GM18499 (cell line): ENCODE results near the gene RBM38.

Experiments
- ATAC-seq: cut with Tn5 transposase; IDR thresholded peaks from one replicate; pipeline ENCODE4 v1.9.1; 2021; ENCODE audit warnings: moderate number of reproducible peaks; ENCODE audit not compliant: insufficient read depth, unreplicated experiment

Gene RBM38

DNA sequence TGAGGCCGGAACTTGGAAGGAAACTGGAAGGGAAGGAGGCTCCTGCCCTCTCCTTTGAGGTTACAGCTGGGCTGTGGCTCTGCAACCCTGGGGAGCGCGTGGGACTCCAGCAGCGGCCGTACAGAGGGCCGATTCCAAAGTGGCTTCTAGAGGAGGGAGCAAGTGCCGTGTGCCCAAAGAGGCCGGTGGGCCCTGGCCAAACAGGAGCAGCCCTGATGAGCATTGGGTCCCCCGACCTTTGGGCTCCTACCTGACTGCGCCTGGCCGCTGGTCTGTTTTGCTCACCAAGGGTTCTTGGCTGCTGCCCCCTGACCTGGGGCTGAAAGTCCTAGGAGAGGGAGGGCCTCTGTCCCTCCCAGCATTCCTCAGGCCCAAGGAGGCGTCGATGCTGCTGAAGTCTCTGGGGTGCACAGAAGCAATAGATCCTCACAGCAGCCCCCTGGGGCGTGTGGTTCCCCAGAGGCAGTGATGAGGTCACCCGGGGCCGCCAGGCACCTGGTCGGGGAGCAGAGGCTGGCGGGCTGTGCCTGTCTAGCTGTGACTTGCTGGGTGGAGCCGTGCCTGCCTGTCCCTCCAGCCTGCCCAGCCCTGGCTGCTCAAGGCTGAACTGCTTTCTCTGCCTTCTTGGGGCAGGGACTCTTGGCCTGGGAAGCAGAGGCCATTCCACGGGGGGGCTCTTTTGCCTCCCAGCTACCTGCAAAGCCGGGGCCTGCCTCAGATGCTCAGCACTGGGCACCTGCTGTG, 9.8 kb downstream of the RBM38 start:
- no peak for ATAC-seq

DNA sequence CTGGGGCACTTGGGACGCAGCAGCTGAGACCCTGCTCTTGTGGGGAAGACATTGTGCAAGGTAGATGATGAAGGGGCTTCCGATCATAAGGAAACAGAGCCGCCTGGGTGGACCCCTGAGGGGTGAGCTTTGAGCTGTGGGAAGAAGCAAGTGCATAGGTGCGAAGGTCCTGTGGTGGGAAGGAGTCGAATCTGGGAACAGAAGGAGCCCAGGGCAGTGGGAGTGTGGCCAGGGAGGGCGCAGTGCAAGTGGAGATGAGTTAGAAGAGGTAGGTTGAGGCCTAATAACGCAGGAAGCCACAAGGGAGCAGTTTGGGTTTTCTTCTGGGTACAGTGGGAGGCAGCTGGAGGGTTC, 10.3 kb downstream of the RBM38 start:
- ATAC-seq, result no peak

DNA sequence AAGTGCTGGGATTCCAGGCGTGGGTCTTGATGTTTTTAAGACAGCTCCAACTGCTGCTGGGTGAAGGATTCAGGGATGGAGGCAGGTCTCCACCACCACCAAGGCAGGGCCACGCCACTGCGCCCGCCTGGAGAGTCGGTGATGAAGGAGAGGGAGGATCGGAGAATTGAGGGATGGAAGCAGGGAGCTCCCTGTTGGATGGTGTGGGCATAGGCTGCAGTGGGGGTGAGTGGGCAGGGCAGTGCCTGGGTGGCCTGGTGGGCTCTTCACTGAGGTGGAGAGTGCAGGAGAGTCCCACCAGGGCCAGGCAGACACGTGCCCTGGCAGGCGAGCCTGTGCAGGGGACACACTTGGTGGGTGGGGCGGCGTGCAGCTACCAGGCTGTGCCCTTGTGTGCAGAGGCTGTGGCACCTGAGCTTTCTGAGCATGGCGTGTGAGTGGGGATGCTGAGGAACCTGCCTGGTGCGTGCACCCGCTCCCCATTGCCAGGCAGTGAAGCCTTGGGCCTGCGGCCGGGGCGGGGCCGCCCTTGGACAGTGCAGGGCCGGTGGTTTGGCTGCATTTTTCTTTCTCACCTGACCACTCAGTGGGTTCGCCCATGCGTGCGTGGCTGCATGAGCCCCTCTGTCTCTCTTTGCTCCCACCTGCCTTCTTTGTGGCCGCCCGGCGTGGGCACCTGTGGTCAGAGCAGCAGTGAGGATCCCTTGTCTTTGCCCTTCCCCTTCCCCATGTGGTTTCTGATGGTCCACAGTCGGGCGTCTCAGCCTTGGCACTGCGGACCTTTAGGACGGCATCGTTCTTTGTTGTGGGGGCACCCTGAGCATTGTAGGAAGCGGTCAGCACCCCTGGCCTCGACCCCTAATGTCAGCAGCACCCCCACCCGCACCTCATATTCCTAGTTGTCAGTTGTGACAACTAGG, 11.3 kb downstream of the RBM38 start:
- ATAC-seq, result no peak

DNA sequence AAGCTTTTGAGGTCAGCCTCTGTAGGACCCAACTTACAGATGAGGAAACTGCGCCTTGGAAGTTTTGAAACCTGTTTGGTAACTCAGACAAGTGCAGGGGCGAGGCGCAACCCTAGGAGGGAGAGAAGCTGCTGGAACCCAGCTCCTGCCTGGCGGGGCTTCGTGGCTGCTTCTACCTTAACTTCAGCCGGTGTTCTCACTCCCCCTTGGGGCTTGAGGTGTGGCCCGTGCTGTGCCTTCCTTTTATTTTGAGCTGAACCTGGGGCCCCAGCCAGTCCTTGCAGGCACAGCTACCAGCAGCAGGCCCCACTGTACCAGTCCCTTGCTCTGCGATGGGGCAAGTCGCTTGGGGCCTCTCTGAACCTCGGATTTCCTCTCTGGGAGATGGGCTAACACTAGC, 12.0 kb downstream of the RBM38 start:
- ATAC-seq, result no peak

DNA sequence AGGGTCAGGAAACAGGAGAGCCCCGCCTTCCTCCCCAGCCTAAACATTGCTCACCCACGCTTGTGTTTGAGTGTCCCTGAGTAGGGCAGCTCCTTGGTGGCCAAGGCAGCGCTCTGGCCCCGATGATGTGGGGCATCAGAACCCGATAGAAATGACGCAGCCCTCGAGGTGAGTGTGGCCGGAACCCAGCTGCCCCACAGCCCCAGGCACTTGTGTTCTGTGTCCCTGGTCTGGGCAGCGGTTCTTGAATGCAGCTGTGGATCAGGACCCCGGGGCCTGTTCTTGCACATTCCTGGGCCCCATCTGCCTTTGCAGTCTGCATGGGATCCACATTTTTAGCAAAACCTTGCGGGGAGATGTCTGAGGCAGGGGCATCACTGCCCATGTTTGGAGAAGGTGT, 12.8 kb downstream of the RBM38 start:
- ATAC-seq, result no peak

DNA sequence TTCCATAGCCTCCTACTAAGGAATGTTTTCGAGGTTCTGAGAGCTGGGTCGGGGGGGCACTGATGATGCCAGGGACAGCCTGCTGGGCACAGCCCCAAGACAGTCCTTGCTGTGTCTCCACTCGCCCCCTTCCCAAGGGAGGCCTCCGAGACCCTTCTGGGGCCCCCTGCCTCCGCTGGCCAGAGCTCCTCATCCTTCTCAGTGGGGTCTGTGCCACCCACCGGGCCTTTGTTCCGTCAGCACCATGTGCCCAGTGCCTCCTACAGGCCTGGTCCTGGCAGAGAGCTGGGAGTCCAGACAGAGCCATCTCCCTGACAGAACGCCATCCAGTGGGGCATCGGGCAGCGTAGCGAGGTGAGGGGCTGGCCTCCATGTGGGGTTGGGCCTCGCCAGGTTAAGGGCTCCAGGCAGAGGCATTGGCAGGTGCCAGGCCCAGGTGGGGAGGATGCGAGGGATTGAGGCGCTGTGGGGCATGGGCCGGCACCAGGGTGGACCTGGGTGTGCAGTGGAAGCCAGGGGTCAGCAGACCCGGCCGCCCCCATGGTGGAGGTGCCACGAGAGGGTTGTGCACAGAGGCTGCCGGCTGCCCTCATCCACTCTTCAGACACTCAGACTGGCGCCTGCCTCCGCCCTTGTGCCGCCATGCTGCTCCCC, 13.3 kb downstream of the RBM38 start:
- no peak for ATAC-seq

DNA sequence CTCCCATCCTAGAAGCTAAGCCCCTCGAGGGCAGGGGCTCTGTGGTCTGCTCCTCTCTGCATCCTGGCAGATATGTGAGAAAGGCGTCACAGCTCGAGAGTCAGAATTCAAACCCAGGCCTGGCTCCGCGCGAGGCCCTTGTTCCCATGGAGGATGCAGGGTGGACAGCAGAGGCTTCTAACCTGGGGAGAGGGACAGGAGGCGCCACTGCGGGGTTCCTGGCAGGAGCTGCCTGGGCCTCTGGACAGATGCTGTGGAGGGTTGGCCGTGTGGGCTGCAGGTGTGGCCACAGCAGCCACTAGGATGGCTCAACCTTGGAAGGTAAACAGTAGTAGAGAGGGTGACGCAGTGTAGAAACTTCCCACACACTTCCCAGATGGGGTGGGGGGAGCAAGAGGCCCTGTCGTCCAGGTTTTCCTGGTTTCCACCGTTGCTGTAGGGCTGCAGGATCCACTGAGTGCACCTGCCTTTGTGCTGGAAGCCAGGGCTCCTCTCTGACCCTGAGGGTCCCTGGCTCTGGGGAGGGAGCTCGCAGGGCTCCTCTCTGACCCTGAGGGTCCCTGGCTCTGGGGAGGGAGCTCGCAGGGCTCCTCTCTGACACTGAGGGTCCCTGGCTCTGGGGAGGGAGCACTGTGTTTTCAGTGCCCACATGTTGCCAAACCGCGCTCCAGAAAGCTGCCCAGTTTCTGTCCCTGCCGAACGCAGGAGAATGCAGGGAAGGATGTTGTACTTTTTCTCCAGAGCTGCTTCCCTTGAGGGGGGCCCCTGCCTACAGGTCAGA, 14.2 kb downstream of the RBM38 start:
- ATAC-seq, result no peak

DNA sequence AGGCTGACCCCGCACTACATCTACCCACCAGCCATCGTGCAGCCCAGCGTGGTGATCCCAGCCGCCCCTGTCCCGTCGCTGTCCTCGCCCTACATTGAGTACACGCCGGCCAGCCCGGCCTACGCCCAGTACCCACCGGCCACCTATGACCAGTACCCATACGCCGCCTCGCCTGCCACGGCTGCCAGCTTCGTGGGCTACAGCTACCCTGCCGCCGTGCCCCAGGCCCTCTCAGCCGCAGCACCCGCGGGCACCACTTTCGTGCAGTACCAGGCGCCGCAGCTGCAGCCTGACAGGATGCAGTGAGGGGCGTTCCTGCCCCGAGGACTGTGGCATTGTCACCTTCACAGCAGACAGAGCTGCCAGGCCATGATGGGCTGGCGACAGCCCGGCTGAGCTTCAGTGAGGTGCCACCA, 16.4 kb downstream of the RBM38 start:
- no peak for ATAC-seq

DNA sequence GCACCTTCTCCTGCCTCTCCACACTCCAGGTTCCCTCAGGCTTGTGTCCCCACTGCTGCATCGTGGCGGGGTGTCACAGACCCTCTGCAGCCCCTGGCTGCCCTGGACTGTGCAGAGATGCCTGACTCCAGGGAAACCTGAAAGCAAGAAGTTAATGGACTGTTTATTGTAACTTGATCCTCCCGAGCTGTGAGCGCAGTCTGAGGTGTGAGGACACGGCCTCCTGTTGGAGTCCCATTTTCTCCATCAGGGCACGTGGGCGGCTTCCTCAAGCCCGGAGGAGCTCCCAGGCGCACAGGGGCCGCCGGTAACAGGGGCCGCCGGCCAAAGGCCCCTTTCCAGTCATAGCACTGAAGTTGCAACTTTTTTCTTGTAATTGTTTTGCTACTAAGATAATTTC, 16.9 kb downstream of the RBM38 start:
- ATAC-seq, result no peak

DNA sequence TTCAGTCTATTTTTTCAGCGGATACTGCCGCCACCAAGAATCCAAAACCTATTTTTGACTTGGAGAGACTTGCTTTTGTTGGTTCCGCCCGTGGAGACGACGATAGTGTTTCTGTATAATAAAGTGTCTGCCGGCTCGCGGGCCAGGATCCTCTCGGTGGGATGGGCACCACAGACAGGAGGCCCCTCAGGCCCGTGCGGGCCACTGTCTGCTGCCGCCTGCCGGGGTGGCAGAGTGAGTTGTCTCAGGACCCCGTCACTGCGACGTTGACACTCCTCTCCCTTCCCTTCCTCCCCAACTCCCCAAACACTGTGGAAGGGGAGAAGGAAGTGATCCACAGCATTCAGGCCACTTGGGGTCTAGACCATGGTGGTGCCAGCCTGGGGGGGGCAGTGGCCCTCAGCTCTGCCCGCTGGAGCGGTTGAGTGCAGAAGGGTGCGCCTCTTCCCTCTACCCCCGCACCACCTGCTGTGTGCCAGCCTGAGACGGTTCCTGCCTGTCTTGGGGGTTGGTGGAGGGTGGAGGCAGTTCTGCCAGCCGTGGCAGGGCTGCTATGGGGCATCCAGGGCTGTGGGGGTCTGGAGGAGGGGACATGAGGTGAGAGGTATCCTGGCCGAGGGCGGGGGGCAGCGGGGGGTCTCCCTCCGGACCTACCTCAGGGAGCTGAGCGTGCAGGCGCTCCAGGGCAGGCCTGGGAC, 17.5 kb downstream of the RBM38 start:
- ATAC-seq, result no peak

DNA sequence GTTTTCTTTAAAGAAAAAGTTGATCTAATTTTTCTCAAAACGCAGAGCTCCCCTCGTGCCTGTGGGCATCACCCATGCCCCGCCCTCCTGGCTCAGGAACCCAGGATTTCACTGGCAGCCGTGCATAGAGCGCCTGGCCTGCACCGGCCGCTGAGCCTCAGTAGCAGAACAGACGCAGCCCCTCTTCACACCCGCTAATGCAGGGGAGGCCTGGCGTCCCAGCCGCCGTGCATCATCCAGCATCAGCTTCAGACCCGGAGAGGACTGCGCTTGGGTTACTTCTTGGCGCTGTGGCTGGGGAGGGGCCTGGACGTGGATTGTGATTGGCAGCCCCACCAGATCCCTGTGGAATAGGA, 18.1 kb downstream of the RBM38 start:
- ATAC-seq, result no peak

DNA sequence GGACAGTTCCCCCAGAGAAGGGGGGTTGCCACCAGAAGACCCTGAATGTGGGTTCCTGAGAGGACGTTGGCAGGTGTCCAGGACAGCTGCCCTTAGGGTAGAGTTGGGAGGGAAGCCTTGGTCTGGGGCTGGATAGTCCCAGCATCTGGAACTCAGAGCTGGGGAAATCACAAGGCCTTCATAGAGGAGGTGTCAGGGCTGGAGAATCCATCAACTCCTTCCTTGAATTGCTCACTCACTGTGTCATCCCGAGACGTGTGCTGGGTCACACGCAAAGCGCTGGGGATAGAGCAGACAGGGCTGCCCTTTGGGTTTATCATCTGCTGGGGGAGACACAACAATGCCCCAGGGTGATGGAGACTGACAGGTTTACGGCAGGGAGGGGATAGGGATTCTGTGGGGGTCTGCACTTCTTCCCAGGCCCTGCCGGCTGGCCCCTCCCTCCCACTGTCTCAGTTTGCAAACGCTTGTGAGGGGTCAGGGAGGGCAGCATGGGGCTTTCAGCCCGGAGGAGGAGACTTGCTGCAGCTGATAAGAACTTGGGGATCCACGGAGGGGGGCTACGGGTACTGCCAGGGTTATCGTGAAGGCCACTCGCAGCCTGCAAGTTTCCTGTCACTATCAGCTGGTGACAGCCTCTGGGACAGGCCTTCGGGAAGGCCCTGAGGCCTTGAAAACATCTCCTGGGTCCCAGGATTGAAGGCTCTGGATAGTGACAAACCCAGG, 18.6 kb downstream of the RBM38 start:
- no peak for ATAC-seq

DNA sequence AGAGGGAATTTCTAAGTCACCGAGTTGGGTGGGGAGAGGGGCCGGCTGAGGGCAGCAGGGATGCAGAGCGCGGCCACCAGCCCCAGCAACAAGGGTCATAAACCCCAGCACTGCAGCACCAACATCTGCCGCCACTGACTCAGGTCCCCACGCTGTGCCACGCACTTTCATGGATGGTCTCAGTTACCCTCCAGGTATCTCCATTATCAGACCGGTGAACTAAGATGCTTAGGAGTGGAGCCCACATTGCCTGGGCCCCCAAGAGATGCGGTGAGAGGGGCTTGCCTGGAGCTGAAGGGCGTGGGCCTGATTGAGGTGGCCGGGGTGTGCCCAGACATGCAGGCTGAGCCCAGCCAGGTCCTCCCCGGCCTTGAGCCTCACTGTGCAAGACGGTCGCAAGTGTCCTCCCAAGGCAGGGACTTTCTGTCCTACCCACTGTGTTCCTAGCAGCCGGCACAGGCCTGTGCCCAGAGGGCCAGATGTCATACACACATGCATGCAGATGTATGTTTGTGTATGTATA, 19.3 kb downstream of the RBM38 start:
- ATAC-seq, result no peak

DNA sequence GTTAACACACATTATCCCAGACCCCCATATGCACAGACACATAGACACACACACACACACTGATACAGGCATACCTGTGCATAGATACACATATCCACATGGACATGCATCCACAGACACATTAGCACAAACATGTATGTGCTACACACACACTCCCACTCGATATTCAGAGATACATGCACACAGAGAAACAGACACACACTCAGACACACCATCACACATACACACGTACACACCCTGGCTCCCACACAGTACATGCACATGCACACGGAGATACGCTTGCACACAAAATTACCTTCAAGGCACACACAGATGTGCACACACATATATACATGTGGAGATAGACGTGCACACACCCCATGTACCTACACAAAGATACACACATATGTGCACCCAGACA, 19.7 kb downstream of the RBM38 start:
- no peak for ATAC-seq

DNA sequence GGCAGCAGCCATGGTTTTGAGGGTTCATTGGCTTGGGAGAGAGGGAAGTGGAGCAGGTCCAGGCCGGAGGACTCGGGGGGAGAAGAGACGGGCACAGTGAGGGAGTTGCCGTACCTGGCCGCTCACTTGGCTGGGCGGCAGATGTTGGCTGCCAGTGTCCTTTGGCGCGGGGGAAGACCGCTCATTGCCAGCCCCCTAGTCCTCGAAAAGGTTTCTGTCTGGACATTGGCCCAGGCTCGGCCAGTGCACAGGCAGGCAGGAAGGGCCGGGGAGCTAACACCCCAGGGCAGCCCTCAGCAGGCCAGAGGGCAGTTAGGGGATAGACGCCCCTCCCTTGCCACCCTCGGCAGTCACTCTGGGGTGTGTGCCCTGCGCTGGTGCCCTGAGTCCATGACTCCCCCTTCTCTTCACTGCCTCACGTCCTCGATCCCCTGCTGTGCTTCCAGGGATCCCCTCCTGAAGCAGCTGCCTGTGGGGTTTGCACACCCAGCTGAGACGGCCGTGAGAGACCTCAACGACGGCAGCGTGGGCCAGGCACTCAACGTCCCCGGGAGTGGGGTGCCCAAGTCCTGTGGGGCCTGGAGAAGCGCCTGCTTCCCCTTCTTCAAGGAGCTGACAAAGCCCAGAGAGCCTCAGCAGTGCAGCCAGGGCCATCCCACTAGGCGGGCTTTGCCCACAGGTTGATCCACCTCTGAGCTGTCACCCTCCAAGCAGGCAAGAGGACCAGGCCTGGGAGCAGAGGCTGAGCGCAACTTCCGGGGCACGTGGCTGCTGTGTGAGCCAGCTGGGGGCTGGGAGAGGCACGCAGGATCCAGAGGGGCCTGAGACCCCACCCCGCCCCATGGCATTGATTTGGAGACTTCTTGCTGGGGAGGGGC, 20.4 kb downstream of the RBM38 start:
- no peak for ATAC-seq

DNA sequence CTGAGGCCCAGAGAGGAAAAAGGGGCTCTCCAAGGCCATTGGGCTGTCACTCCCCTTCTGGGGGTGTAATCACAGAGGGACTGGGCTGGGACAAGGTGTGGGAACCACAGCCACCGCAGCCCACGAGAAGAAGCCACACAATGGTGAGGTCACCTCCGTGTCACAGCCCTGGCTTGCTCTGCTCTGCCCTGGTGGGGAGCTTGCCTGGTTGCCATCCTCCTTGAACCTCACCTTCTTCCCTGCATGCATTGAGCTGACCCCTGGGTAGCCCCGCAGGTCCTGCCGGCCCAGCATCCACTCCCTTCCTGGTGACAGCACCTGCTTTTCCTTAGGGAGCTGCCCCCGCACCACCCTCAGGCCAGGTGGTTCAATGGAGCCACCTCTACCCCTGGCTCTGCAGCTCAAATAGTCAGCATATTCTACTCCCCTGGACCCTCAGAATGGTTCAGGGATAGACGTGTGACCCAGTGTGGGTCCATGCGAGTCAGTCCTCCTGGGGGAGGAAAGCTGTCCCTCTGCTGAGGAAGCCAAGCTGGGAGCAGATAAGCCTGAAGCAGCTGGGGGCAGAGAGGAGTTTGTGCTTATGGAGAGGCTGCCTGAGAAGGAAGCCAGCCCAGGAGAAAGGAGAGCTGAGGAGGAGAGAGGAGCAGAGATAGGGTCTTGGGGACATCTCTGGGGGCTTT, 21.3 kb downstream of the RBM38 start:
- ATAC-seq, result no peak

DNA sequence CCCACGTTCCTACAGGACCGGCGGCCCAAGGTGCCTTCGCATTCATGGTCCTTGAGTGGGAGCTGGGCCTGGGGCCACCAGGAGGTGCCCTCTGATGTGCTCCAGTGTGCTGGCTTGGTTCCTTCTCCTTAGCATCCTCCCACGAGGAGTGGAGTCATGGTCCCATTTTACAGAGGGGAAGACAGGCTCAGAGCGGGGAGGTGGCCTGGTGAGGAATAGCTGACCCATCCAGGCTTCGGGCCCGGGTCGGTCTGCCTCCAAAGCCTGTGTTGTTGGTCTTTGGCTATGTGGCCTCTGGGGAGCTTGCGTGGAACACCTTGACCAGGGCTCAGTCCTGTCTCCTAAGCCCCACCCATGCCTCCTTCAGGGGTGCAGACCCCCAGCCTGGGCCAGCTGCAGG, 22.8 kb downstream of the RBM38 start:
- no peak for ATAC-seq
